ENCODE data around the gene XAGE1B.

DNA sequence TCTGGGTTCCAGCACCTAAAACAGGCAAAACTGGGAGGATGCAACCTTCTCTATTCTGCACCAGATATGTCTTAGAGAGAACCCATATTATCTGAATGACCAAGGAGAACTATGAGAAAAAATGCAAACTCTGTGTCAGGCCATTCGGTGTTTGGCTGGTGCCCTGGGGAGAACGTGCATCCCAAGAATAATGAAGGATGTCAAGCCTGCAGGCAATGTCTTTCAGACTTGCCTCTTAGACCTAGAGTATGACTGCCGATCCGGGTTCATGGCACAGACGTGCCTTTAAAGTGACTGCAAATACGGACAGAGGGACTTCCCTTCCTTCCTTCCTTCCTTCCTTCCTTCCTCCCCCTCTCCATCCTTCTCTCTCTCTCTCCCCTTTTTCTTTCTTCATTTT lies 6.9 kb downstream of the XAGE1B start:
- no peak for TF ChIP-seq MAX (IDR thresholded peaks at IDR 0.05)
- TF ChIP-seq, protein P1, sequence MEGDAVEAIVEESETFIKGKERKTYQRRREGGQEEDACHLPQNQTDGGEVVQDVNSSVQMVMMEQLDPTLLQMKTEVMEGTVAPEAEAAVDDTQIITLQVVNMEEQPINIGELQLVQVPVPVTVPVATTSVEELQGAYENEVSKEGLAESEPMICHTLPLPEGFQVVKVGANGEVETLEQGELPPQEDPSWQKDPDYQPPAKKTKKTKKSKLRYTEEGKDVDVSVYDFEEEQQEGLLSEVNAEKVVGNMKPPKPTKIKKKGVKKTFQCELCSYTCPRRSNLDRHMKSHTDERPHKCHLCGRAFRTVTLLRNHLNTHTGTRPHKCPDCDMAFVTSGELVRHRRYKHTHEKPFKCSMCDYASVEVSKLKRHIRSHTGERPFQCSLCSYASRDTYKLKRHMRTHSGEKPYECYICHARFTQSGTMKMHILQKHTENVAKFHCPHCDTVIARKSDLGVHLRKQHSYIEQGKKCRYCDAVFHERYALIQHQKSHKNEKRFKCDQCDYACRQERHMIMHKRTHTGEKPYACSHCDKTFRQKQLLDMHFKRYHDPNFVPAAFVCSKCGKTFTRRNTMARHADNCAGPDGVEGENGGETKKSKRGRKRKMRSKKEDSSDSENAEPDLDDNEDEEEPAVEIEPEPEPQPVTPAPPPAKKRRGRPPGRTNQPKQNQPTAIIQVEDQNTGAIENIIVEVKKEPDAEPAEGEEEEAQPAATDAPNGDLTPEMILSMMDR (IDR thresholded peaks at IDR 0.05; ENCODE audit: low read depth, low read length, missing input control) = no peak
- TF ChIP-seq TAF1 (conservative IDR thresholded peaks at IDR 0.05) = no peak
